ENCODE measurements around the gene GRK1. TPM values are rescaled to one million over a fixed set of nuclear protein-coding genes. Genes with fewer than 3 reads are reported as not detected.

Gene GRK1
- total RNA-seq, 1 donor, result not detected

DNA sequence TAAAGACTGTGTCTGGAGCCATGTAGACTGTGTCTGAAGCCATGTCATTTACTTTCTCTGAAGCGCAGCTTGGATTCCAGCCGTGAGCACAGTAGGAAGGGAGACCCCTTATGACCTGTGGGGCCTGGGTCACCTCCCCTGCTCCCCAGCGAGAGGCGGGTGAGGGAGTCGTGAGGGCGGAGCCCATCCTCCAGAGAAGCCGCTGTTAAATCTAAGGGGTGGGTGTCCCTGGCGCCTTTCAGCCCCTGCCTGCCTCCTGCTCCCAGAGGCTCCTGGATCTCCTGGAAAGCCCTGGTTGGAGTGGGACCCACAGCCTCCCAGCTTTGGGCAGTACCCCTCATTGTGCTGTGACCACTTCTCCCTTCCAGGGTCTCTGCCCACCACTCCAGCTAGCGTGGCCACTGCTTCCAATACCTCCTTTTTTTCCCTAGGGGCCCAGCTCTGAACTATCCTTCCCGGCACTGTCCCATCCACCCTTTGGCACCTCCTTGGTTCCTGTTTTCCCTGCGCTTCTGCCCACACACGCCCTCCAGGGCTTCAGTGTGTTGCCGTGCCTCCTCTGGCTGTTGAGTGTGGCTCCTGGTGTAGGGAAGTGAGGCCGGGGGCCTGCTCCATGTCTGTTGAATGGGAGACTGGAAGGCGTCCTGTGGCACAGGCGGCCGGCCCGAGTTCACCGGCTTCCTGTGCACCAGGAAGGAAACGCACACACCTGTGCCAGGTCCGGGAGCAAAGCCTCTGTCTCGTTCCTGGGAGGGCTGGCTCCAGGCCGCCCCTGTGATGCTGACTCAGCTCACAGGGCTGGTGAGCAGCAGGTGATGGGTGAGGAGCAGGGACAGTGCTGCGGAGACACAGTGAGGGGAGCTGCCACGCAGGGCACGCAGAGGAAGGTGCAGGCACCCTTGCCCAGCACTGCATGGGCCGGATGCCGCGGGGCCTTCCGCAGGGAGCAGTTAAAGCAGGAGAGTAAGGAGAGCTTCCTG is 38.4 kb upstream of the GRK1 start:
- no peak for DNase-seq (ENCODE audit: low read depth)
- no peak overlapping the region for H3K4me3 ChIP-seq (ENCODE audit: low read depth, low read length)
- no peak for TF ChIP-seq CTCF (IDR thresholded peaks at IDR 0.05; ENCODE audit: insufficient read depth, low read depth, low read length)

DNA sequence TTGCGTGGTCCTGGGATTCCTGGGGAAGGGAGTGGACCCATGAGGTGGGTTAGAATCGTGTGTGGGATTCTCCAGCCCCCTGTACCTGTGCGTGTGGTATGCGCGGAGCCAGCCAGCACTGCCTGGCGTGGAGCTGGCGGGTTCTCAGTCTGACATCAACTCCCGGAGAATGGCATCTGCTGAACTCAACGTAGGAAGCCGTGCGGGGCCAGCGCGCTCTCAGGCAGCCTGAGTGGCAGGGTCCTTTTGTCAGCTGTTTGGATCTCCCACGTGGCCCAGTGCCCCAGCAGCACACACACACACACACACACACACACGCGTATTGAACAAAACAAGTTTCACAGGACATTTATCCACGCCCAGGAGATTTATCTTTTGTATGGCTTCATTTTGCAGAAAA is 37.2 kb upstream of the GRK1 start:
- TF ChIP-seq CTCF (IDR thresholded peaks at IDR 0.05; ENCODE audit: insufficient read depth, low read depth, low read length), result no peak
- no peak overlapping the region for H3K4me3 ChIP-seq (ENCODE audit: low read depth, low read length)

DNA sequence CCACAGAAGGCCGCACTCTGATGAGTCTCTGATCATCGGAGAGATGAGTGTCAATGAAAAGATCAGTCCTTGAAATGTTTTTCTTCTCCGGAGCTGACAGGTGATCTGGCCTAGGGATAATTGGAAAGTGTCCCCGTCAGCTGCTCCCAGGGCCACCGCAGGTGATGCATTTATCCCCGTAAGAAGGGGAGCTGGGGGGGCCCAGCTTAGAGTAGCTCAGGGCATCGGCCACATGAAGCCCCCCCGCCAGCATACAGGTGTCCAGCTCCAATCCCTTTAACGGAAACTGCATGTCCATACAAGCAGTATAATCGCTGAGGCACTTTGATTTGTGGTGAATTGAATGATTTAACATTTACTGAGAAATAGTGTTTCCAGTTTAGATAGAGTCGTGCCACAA is 36.7 kb upstream of the GRK1 start:
- no peak overlapping the region for H3K4me3 ChIP-seq (ENCODE audit: low read depth, low read length)
- no peak for DNase-seq (ENCODE audit: low read depth)
- TF ChIP-seq CTCF (IDR thresholded peaks at IDR 0.05; ENCODE audit: insufficient read depth, low read depth, low read length), result no peak

More for the DNA sequence above, 37.2 kb upstream of the GRK1 start:
- DNase-seq (ENCODE audit: low read depth), result no peak

DNA sequence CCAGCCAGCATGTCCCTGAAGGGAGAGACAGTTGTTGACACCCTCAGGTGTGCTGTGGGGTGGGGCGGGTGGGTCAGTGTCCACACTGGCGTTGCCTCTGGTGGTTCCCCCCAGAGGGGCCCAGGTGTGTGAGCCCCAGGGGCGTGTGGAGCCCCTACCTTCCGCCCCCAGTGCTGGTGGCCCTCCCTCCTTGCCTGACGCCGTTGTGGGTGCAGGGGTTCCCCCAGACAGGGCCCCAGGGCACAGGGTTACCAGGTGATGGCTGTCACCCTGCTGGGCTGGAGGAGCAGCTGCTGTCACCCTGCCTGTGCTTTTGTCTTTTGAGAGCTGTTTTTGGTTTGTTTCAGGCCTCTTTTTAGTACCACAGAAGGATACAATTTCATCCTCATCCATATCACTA is 36.2 kb upstream of the GRK1 start:
- no peak for DNase-seq (ENCODE audit: low read depth)
- no peak for TF ChIP-seq CTCF (IDR thresholded peaks at IDR 0.05; ENCODE audit: insufficient read depth, low read depth, low read length)
- H3K4me3 ChIP-seq (ENCODE audit: low read depth, low read length), result no peak overlapping the region

GRCh38 chr13:113631341-113632095 is 35.5 kb upstream of the GRK1 start:
- TF ChIP-seq CTCF (IDR thresholded peaks at IDR 0.05; ENCODE audit: insufficient read depth, low read depth, low read length), result no peak
- DNase-seq (ENCODE audit: low read depth), result no peak
- H3K4me3 ChIP-seq (ENCODE audit: low read depth, low read length), result no peak overlapping the region

DNA sequence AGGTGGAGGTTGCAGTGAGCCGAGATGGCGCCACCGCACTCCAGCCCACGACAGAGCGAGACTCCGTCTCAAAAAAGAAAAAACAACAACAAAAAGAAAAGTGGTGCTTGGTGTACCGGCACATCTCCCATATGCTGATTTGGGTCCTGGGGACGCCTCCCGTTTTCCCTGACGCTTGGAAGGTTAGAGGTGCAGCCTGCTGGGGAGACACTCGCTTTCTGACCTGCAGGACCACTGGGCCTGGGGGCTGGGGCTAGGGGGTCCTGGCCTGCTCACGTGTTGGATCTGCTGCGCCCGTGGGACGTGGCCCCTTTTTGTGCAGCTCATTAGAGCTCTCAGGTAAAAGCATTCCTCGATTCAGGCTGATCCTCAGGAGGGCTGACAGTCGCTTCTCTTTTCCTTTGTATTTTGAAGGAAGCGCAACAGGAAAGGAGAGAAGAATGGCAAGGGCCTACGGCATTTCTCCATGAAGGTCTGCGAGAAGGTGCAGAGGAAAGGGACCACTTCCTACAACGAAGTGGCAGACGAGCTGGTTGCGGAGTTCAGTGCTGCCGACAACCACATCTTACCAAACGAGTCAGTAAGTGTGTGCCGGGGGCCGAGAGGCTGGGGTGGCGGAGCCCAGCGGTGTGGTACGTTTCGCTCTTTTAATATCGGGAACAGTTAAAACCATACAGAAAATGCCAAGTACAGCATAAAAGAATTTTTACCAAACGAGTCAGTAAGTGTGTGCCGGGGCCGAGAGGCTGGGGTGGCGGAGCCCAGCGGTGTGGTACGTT is 34.1 kb upstream of the GRK1 start:
- TF ChIP-seq CTCF (IDR thresholded peaks at IDR 0.05; ENCODE audit: insufficient read depth, low read depth, low read length), result no peak
- H3K4me3 ChIP-seq (ENCODE audit: low read depth, low read length), result no peak overlapping the region
- no peak for DNase-seq (ENCODE audit: low read depth)
